ENCODE data around the gene FMR1NB. TPM values are rescaled to one million over a fixed set of nuclear protein-coding genes. Genes with fewer than 3 reads are reported as not detected.

The FMR1NB gene
- total and polyA plus RNA-seq, 9 donors = 0.36 TPM; not detected in 8

GRCh38 chrX:147958291-147958690 is 22.8 kb upstream of the FMR1NB start:
- no peak for DNase-seq
- 57 to 68% (median 61%) methylated on average over 1 of the region's 1 CpG for WGBS, 3 donors
- no peak for TF ChIP-seq EP300 (IDR thresholded peaks at IDR 0.05)
- no peak for TF ChIP-seq CTCF (IDR thresholded peaks at IDR 0.05)
- no peak for TF ChIP-seq POLR2A (IDR thresholded peaks at IDR 0.05)
- intact Hi-C loops (cut with DNase I) = no loop called here
- Histone ChIP-seq H3K4me1 (ENCODE audit: insufficient read depth) (no peaks in the 10 kb centered on the region), H3K36me3 (no peaks in the 10 kb centered on the region), H3K27me3 (no peaks in the 10 kb centered on the region), H3K27ac (no peak overlapping the region), H3K9me3 (no peaks in the 10 kb centered on the region), H3K4me3 (no peak overlapping the region)

GRCh38 chrX:147960722-147961121 is 20.4 kb upstream of the FMR1NB start:
- Histone ChIP-seq H3K4me1 (ENCODE audit: insufficient read depth) (no peaks in the 10 kb centered on the region), H3K27ac (no peak overlapping the region), H3K4me3 (no peak overlapping the region), H3K9me3 (no peaks in the 10 kb centered on the region), H3K36me3 (no peaks in the 10 kb centered on the region), H3K27me3 (no peaks in the 10 kb centered on the region)
- WGBS, 3 donors = 61 to 67% (median 67%) methylated on average over 2 of the region's 2 CpGs
- intact Hi-C loops (cut with DNase I) = no loop called here
- no peak for DNase-seq
- no peak for TF ChIP-seq CTCF (IDR thresholded peaks at IDR 0.05)
- TF ChIP-seq POLR2A (IDR thresholded peaks at IDR 0.05) = no peak
- TF ChIP-seq EP300 (IDR thresholded peaks at IDR 0.05) = no peak

GRCh38 chrX:147962476-147962875 is 18.7 kb upstream of the FMR1NB start:
- H3K27me3 ChIP-seq = no peaks in the 10 kb centered on the region
- intact Hi-C loops (cut with DNase I) = no loop called here
- no peaks in the 10 kb centered on the region for H3K9me3 ChIP-seq
- H3K27ac ChIP-seq = no peak overlapping the region
- TF ChIP-seq EP300 (IDR thresholded peaks at IDR 0.05) (no peak), CTCF (IDR thresholded peaks at IDR 0.05) (no peak), POLR2A (IDR thresholded peaks at IDR 0.05) (no peak)
- no peaks in the 10 kb centered on the region for H3K4me1 ChIP-seq (ENCODE audit: insufficient read depth)
- DNase-seq = no peak
- whole genome bisulfite sequencing, 3 donors = 50 to 74% (median 73%) methylated on average over 1 of the region's 1 CpG
- no peak overlapping the region for H3K4me3 ChIP-seq
- H3K36me3 ChIP-seq = no peaks in the 10 kb centered on the region

- no peak overlapping the region for H3K4me3 ChIP-seq
- TF ChIP-seq CTCF (IDR thresholded peaks at IDR 0.05) = no peak
- TF ChIP-seq POLR2A (IDR thresholded peaks at IDR 0.05) = no peak
- TF ChIP-seq EP300 (IDR thresholded peaks at IDR 0.05) = no peak
- 55 to 64% (median 62%) methylated on average over 6 of the region's 6 CpGs for WGBS, 3 donors
- no peak overlapping the region for H3K27ac ChIP-seq
- intact Hi-C loops (cut with DNase I) = no loop called here
- H3K27me3 ChIP-seq = no peaks in the 10 kb centered on the region
- no peaks in the 10 kb centered on the region for H3K4me1 ChIP-seq (ENCODE audit: insufficient read depth)
- DNase-seq = no peak
- H3K9me3 ChIP-seq = no peaks in the 10 kb centered on the region
- H3K36me3 ChIP-seq = no peaks in the 10 kb centered on the region
Observed at GRCh38 chrX:147978931-147979330, 2.2 kb upstream of the FMR1NB start.

GRCh38 chrX:148020329-148020728 is 39.2 kb downstream of the FMR1NB start:
- Histone ChIP-seq H3K4me1 (ENCODE audit: insufficient read depth) (no peaks in the 10 kb centered on the region), H3K9me3 (peaks cover 0 to 5% of the 10 kb centered on the region in 2 donors), H3K36me3 (no peaks in the 10 kb centered on the region), H3K4me3 (no peak overlapping the region), H3K27ac (no peak overlapping the region), H3K27me3 (no peaks in the 10 kb centered on the region)
- WGBS, 3 donors = 52 to 62% (median 53%) methylated on average over 2 of the region's 2 CpGs
- intact Hi-C loops (cut with DNase I) = no loop called here
- TF ChIP-seq POLR2A (IDR thresholded peaks at IDR 0.05) (no peak), EP300 (IDR thresholded peaks at IDR 0.05) (no peak), CTCF (IDR thresholded peaks at IDR 0.05) (no peak)
- no peak for DNase-seq

Measured in ovary (tissue), 9 donors.